HepG2 (cell line): ENCODE data around the gene EPB41L2. TPM values are rescaled to one million over a fixed set of nuclear protein-coding genes. Genes with fewer than 3 reads are reported as not detected.
A peak's percentile ranks its signal among the peaks of the same experiment; 100 is the strongest.

Source experiments
- NAIF1 ChIP-seq: sonication (generic); formaldehyde crosslinking; IDR thresholded peaks from 2 replicates; pipeline ENCODE4 v1.5.0; 2020; ENCODE audit warnings: mild to moderate bottlenecking, missing genetic modification reagents, borderline replicate concordance
- PRMT3 ChIP-seq: sonication (generic); formaldehyde crosslinking; IDR thresholded peaks from 2 replicates; pipeline ENCODE4 v1.8.1; 2022; ENCODE audit warnings: low read depth, mild to moderate bottlenecking, moderate library complexity, missing genetic modification reagents, borderline replicate concordance
- SALL2 ChIP-seq: sonication (generic); formaldehyde crosslinking; IDR thresholded peaks from 2 replicates; pipeline ENCODE4 v1.8.1; 2023; ENCODE audit warnings: mild to moderate bottlenecking, missing genetic modification reagents, inconsistent platforms
- ZNF17 ChIP-seq: sonication (generic); formaldehyde crosslinking; IDR thresholded peaks from 2 replicates; pipeline ENCODE4 v1.5.0; 2020; ENCODE audit warnings: mild to moderate bottlenecking, missing genetic modification reagents
- ZNF333 ChIP-seq: sonication (generic); formaldehyde crosslinking; IDR thresholded peaks from 2 replicates; pipeline ENCODE4 v1.4.0; 2020; ENCODE audit warnings: mild to moderate bottlenecking, missing genetic modification reagents, borderline replicate concordance
- ZNF350 ChIP-seq: sonication (generic); formaldehyde crosslinking; IDR thresholded peaks from 2 replicates; pipeline ENCODE4 v1.4.0; 2020; ENCODE audit warnings: mild to moderate bottlenecking, low read depth, missing genetic modification reagents, borderline replicate concordance
- polyA plus RNA-seq, 8 experiments: library from polyadenylated mRNA; depleted of rRNA in 3 of 8; stranded (reverse) in 7 of 8; unstranded in 1 of 8; fragments of >200 nt; fragmentation: Illumina TruSeq in 4 of 8; extraction: Trizol in 4 of 8; gene quantifications; 2 replicates each; pipeline versions ENCODE4 v1.2.1 to v1.2.3, GENCODE V29; 2011 to 2016; ENCODE audit warnings: low read depth in 4 of 8, missing spikeins in 1 of 8, mixed read lengths in 1 of 8; ENCODE audit not compliant: insufficient read depth in 1 of 8
- total RNA-seq, 5 experiments: library from RNA; depleted of rRNA; stranded (reverse); fragments of >200 nt; fragmentation: Illumina TruSeq; extraction: Trizol; gene quantifications; 2 replicates each; pipeline ENCODE4 v1.2.3, GENCODE V29; 2016; ENCODE audit warnings: low read depth in 1 of 5
- TF ChIP-seq, protein P1 (sequence below): sonication (generic); formaldehyde crosslinking; IDR thresholded peaks from 2 replicates; pipeline ENCODE4 v1.4.0; 2020; ENCODE audit warnings: low read depth, missing genetic modification reagents
- TF ChIP-seq, protein P2 (sequence below): sonication (generic); formaldehyde crosslinking; IDR thresholded peaks from one replicate; pipeline ENCODE4 v1.5.1; 2020; ENCODE audit warnings: mild to moderate bottlenecking, missing genetic modification reagents; ENCODE audit errors: not compliant biosample characterization
- TF ChIP-seq, protein P3 (sequence below): sonication (generic); formaldehyde crosslinking; IDR thresholded peaks from 2 replicates; pipeline ENCODE4 v1.4.0; 2020; ENCODE audit warnings: mild to moderate bottlenecking, missing genetic modification reagents, borderline replicate concordance
- TF ChIP-seq, protein P4 (sequence below): sonication (generic); formaldehyde crosslinking; conservative IDR thresholded peaks from 2 replicates; pipeline ENCODE4 v1.8.0; 2022; ENCODE audit warnings: mild to moderate bottlenecking, moderate library complexity, missing genetic modification reagents

EPB41L2 gene
- total and polyA plus RNA-seq, 2 of the 13 experiments (the other 11 are each of a cell fraction or from before 2014, with no cell fraction given), result 41.7 to 56.4 TPM

- TF ChIP-seq, protein P1, sequence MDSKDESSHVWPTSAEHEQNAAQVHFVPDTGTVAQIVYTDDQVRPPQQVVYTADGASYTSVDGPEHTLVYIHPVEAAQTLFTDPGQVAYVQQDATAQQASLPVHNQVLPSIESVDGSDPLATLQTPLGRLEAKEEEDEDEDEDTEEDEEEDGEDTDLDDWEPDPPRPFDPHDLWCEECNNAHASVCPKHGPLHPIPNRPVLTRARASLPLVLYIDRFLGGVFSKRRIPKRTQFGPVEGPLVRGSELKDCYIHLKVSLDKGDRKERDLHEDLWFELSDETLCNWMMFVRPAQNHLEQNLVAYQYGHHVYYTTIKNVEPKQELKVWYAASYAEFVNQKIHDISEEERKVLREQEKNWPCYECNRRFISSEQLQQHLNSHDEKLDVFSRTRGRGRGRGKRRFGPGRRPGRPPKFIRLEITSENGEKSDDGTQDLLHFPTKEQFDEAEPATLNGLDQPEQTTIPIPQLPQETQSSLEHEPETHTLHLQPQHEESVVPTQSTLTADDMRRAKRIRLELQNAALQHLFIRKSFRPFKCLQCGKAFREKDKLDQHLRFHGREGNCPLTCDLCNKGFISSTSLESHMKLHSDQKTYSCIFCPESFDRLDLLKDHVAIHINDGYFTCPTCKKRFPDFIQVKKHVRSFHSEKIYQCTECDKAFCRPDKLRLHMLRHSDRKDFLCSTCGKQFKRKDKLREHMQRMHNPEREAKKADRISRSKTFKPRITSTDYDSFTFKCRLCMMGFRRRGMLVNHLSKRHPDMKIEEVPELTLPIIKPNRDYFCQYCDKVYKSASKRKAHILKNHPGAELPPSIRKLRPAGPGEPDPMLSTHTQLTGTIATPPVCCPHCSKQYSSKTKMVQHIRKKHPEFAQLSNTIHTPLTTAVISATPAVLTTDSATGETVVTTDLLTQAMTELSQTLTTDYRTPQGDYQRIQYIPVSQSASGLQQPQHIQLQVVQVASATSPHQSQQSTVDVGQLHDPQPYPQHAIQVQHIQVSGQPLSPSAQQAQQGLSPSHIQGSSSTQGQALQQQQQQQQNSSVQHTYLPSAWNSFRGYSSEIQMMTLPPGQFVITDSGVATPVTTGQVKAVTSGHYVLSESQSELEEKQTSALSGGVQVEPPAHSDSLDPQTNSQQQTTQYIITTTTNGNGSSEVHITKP, result 0 out of 2 replicates have a peak, but pooled peaks have one; percentile 53
- TF ChIP-seq ZNF333 (CRISPR knock-in tag) (no peak), NAIF1 (CRISPR knock-in tag) (0 out of 2 replicates have a peak, but pooled peaks have one; percentile 65), SALL2 (CRISPR knock-in tag) (no peak), ZNF350 (CRISPR knock-in tag) (no peak), ZNF17 (CRISPR knock-in tag) (no peak), PRMT3 (no peak)
- TF ChIP-seq, protein P2, sequence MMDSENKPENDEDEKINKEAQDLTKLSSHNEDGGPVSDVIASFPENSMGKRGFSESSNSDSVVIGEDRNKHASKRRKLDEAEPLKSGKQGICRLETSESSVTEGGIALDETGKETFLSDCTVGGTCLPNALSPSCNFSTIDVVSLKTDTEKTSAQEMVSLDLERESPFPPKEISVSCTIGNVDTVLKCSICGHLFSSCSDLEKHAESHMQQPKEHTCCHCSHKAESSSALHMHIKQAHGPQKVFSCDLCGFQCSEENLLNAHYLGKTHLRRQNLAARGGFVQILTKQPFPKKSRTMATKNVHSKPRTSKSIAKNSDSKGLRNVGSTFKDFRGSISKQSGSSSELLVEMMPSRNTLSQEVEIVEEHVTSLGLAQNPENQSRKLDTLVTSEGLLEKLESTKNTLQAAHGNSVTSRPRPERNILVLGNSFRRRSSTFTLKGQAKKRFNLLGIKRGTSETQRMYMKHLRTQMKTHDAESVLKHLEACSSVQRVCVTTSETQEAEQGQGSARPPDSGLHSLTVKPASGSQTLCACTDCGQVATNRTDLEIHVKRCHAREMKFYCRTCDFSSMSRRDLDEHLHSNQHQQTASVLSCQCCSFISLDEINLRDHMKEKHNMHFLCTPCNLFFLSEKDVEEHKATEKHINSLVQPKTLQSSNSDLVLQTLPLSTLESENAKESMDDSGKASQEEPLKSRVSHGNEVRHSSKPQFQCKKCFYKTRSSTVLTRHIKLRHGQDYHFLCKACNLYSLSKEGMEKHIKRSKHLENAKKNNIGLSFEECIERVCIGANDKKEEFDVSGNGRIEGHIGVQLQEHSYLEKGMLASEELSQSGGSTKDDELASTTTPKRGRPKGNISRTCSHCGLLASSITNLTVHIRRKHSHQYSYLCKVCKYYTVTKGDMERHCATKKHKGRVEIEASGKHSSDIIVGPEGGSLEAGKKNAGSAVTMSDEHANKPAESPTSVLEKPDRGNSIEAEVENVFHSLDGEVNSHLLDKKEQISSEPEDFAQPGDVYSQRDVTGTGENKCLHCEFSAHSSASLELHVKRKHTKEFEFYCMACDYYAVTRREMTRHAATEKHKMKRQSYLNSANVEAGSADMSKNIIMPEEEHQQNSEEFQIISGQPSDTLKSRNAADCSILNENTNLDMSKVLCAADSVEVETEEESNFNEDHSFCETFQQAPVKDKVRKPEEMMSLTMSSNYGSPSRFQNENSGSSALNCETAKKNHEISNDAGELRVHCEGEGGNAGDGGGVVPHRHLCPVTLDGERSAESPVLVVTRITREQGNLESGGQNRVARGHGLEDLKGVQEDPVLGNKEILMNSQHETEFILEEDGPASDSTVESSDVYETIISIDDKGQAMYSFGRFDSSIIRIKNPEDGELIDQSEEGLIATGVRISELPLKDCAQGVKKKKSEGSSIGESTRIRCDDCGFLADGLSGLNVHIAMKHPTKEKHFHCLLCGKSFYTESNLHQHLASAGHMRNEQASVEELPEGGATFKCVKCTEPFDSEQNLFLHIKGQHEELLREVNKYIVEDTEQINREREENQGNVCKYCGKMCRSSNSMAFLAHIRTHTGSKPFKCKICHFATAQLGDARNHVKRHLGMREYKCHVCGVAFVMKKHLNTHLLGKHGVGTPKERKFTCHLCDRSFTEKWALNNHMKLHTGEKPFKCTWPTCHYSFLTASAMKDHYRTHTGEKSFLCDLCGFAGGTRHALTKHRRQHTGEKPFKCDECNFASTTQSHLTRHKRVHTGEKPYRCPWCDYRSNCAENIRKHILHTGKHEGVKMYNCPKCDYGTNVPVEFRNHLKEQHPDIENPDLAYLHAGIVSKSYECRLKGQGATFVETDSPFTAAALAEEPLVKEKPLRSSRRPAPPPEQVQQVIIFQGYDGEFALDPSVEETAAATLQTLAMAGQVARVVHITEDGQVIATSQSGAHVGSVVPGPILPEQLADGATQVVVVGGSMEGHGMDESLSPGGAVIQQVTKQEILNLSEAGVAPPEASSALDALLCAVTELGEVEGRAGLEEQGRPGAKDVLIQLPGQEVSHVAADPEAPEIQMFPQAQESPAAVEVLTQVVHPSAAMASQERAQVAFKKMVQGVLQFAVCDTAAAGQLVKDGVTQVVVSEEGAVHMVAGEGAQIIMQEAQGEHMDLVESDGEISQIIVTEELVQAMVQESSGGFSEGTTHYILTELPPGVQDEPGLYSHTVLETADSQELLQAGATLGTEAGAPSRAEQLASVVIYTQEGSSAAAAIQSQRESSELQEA (CRISPR knock-in tag), result no peak
- TF ChIP-seq, protein P3, sequence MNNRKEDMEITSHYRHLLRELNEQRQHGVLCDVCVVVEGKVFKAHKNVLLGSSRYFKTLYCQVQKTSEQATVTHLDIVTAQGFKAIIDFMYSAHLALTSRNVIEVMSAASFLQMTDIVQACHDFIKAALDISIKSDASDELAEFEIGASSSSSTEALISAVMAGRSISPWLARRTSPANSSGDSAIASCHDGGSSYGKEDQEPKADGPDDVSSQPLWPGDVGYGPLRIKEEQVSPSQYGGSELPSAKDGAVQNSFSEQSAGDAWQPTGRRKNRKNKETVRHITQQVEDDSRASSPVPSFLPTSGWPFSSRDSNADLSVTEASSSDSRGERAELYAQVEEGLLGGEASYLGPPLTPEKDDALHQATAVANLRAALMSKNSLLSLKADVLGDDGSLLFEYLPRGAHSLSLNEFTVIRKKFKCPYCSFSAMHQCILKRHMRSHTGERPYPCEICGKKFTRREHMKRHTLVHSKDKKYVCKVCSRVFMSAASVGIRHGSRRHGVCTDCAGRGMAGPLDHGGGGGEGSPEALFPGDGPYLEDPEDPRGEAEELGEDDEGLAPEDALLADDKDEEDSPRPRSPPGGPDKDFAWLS (CRISPR knock-in tag), result no peak
- TF ChIP-seq, protein P4, sequence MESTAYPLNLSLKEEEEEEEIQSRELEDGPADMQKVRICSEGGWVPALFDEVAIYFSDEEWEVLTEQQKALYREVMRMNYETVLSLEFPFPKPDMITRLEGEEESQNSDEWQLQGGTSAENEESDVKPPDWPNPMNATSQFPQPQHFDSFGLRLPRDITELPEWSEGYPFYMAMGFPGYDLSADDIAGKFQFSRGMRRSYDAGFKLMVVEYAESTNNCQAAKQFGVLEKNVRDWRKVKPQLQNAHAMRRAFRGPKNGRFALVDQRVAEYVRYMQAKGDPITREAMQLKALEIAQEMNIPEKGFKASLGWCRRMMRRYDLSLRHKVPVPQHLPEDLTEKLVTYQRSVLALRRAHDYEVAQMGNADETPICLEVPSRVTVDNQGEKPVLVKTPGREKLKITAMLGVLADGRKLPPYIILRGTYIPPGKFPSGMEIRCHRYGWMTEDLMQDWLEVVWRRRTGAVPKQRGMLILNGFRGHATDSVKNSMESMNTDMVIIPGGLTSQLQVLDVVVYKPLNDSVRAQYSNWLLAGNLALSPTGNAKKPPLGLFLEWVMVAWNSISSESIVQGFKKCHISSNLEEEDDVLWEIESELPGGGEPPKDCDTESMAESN (CRISPR knock-in tag), result peak; percentile 81
These were observed 24.3 kb downstream of the EPB41L2 start (continued) for GRCh38 chr6:131038597-131039344.
